RWPE1 (cell line): ENCODE results near the gene MLKL.

Experiments used
- CTCF ChIA-PET: fragments of 350-600 bp; sonication (Branson Sonifier 250); formaldehyde crosslinking; extraction: SDS; loops from one replicate; lab custom pipeline; 2021; lab: Yijun Ruan, JAX
- POLR2A ChIA-PET: fragments of 400-600 bp; formaldehyde crosslinking; extraction: SDS; loops from one replicate; lab custom pipeline; 2020; ENCODE audit warnings: antibody characterized with exemption; ENCODE audit not compliant: low non-redundant PET; lab: Yijun Ruan, JAX
- DNase-seq: peaks from one replicate; pipeline ENCODE4 v3.0.0; 2012; ENCODE audit warnings: low spot score
- H3K27ac ChIP-seq: fragments of 450-650 bp; 2 replicates; pipeline ENCODE4 v1.5.1; 2017
- TF ChIP-seq, protein P1 (sequence below): fragments of 450-650 bp; conservative IDR thresholded peaks from 2 replicates; pipeline ENCODE4 v1.5.1; 2017; ENCODE audit warnings: low read depth, mild to moderate bottlenecking

The MLKL gene

DNA sequence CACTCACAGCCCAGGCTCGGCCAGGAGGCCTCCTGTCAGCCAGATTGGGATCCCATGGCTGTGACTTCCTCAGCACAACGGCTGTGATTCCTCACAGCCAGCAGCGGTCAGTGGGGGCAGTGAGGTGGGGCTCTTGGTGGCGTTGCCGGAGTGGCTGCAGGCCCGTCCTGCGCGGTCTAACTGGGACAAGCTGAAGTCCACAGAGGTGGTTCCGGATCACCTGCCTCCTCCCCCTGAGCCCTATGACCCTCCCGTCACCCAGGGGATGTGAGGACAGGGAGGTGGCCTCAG lies 34.4 kb upstream of the MLKL start:
- CTCF ChIA-PET: no interaction called here

DNA sequence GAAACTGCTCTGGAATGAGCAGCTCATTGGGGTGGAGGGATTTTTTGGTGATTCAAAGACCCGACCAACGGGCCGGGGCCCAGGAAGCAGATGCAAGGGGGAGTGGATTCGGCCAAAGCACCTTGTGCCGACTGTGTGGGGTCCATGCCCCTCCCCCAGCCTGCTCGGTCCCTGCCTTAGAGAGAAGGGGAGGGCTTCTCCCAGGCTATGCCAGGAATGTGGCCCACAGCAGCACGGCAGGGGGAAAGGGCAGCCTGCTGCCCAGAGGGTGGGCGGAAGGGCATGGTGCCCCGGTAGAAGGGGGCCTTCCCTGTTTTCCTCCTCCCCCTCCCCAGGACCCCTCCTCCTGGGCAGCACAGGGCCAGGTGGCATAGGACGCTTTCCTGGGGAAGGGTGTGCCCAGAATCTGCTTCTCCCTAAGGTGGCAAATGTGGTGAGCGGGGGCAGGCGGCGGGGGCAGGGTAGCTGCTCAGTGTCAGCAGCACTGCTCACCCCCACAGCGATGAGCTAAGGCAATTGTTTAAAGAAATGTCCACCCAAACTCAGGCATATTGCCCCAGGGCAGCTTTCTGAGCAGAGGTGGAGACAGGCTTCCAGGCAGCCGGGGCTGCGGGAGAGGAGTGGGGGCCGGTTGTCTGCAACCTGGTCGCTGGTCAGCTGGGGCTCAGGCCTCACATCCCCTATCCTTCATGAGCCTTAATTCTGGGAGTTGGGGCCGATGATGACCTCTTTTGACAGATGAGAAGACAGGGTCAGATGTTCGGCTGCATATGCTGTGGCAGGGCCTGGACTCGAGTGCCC lies 33.9 kb upstream of the MLKL start:
- ChIA-PET POLR2A (no interaction called here), CTCF (no interaction called here)
- DNase-seq: no peak
- TF ChIP-seq, protein P1, sequence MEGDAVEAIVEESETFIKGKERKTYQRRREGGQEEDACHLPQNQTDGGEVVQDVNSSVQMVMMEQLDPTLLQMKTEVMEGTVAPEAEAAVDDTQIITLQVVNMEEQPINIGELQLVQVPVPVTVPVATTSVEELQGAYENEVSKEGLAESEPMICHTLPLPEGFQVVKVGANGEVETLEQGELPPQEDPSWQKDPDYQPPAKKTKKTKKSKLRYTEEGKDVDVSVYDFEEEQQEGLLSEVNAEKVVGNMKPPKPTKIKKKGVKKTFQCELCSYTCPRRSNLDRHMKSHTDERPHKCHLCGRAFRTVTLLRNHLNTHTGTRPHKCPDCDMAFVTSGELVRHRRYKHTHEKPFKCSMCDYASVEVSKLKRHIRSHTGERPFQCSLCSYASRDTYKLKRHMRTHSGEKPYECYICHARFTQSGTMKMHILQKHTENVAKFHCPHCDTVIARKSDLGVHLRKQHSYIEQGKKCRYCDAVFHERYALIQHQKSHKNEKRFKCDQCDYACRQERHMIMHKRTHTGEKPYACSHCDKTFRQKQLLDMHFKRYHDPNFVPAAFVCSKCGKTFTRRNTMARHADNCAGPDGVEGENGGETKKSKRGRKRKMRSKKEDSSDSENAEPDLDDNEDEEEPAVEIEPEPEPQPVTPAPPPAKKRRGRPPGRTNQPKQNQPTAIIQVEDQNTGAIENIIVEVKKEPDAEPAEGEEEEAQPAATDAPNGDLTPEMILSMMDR: no peak
- H3K27ac ChIP-seq: no peak overlapping the region

More for the DNA sequence above, 34.4 kb upstream of the MLKL start:
- TF ChIP-seq, protein P1: no peak
- DNase-seq: no peak
- no peak overlapping the region for H3K27ac ChIP-seq
- POLR2A ChIA-PET: no interaction called here

DNA sequence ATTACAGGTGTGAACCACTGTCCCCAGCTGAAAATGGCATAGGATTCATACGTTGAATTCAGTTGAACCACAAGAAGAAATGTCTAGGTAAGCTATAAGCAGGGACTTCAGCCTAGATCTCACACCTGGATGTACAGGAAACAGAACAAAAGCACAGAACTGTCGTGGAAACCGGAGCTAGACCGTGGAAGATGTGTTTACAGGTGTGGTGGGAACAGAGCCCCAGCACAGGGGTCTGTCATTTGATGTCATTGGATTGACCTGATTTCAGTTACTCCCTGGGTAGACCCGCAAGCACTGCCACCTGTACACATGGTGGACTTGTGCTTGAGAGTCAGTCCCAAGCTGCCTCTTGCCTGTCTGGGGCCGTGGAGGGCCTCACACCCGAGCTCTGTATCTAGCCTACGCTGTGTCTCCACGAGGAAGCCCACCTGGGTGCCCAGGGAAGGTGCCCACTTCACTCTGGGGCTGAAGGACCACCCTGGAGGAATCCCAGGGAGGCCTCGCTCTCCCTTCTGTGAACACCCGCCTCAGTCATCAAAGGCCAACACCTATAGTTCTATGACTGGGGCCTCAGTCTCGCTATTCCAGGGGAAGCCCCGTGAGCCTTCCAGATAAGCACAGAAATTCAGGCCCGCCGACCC lies 32.2 kb upstream of the MLKL start:
- ChIA-PET CTCF (interaction anchor here (0.6 to 4.4 kb wide), 2 partner anchors 130 to 758 kb away, joined by 3 to 14 read pairs; no protein-coding TSS in a partner anchor), POLR2A (no interaction called here)
- TF ChIP-seq, protein P1: no peak
- no peak for DNase-seq
- no peak overlapping the region for H3K27ac ChIP-seq

DNA sequence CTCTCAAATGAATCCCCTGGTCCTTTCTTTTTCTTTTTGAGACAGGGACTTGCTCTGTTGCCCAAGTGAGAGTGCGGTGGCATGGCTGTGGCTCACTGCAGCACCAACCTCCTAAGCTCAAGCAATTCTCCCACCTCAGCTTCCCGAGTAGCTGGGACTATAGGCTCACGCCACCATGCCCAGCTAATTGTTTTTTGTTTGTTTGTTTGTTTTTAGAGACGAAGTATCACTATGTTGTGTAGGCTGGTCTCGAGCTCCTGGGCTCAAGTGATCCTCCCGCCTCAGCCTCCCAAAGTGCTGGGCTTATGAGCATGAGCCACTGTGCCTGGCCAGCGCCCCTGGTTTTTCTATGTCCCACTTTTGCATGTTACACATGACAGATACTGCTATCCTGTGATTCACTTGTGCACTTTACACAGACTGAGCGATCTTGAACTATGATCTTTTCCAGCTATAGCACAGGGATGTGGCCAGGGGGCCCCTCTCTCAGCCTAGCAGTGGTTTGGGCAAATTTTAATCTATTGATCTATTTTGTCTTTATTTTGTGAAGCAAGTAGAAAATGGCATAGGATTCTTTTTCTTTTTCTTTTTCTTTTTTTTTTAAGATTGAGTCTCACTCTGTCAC lies 31.3 kb upstream of the MLKL start:
- TF ChIP-seq, protein P1: no peak
- no peak for DNase-seq
- H3K27ac ChIP-seq: no peak overlapping the region
- ChIA-PET POLR2A (no interaction called here), CTCF (interaction anchor here (0.6 to 4.4 kb wide), 2 partner anchors 131 to 759 kb away, joined by 3 to 14 read pairs; no protein-coding TSS in a partner anchor)

DNA sequence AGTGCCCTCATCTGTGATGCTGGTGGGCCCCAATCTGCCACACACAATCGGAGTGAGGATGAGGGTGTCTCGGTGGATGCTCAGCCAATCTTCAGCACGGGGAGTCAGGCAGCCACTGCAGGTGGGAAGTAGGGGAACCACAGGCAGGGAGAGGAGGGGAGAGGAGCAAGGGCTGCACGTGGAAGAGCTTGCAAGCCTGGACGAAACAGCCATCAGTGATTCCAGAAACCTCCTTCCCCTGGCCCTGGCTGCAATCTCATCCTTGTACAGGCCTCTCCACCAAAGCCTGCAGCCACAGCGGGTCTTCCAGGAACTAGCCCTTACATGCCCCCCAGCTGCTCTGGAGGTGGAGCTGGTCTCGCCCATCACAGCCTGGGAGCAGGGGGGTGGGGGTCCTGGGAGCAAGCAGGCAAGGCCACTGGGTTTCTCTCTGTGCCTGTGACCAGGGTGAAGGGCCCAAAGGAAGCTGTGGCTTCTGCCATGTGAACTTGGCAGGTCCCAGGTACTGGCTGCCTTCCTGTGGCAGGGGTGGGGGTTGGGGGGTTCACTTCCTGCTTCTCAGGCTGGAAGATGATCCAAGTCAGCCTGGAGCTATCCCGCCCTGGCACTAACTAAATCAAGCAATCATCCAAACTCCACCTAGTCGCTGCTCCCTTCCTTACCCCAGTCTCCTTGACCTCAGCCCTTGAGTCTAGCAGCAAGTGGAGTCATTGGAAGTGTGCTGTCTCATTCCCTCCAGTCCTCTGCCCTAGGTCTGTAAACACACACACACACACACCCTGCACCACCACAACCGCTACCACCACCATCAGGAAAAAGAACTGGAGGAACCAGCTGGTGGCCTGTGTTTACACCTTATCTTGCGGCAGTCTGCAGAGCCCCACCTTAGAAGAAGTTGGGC lies 29.4 kb upstream of the MLKL start:
- ChIA-PET POLR2A (interaction anchor here (0.6 kb wide), 1 partner anchor 19 kb away, joined by 12 read pairs; no protein-coding TSS in a partner anchor), CTCF (interaction anchor here (4.4 kb wide), 1 partner anchor 133 kb away, joined by 14 read pairs; no protein-coding TSS in a partner anchor)
- TF ChIP-seq, protein P1: no peak
- H3K27ac ChIP-seq: peak overlapping the region; percentile 95
- DNase-seq: peak; percentile 46
